IMR-90 (cell line): ENCODE measurements around the gene RNU6-9. TPM values are rescaled to one million over a fixed set of nuclear protein-coding genes. Genes with fewer than 3 reads are reported as not detected.

Experiments
- ATAC-seq: fragments of 200-7000 bp; cut with Tn5 transposase; 2 replicates; pipeline ENCODE4 v1.9.1; 2020; ENCODE audit warnings: low read depth, mild to moderate bottlenecking, moderate library complexity
- BruUV-seq: library from RNA; stranded (reverse); fragments of 400-500 nt; replicated peaks from 2 replicates; lab custom pipeline; 2021; lab: Mats Ljungman, UMichigan
- CTCF ChIA-PET: fragments of 300-600 bp; formaldehyde crosslinking; extraction: SDS; loops from one replicate; lab custom pipeline; 2021; ENCODE audit warnings: antibody characterized with exemption; lab: Yijun Ruan, JAX
- POLR2A ChIA-PET: fragments of 300-600 bp; sonication (Branson Sonifier 250); formaldehyde crosslinking; loops from one replicate; lab custom pipeline; 2022; ENCODE audit warnings: antibody characterized with exemption; ENCODE audit not compliant: unreplicated experiment; lab: Charles Lee
- DNase-seq: peaks from one replicate; pipeline ENCODE4 v3.0.0; 2013
- H2AFZ ChIP-seq: replicated peaks from 2 replicates; pipeline ENCODE3; 2013; ENCODE audit warnings: low read length, mild to moderate bottlenecking; ENCODE audit not compliant: poor library complexity
- H2AK5ac ChIP-seq: 2 replicates; pipeline ENCODE4 v1.6.1; 2013; ENCODE audit warnings: low read depth, low read length, inconsistent platforms
- H2AK9ac ChIP-seq: replicated peaks from 2 replicates; pipeline ENCODE3; 2013; ENCODE audit warnings: mild to moderate bottlenecking, low read depth, low read length, moderate library complexity; ENCODE audit not compliant: poor library complexity
- H2BK120ac ChIP-seq: 2 replicates; pipeline ENCODE4 v1.6.1; 2013; ENCODE audit warnings: low read depth, low read length, inconsistent platforms
- H2BK15ac ChIP-seq: 3 replicates; pipeline ENCODE4 v1.6.1; 2013; ENCODE audit warnings: low read depth, low read length, inconsistent platforms
- H2BK20ac ChIP-seq: 2 replicates; pipeline ENCODE4 v1.6.1; 2013; ENCODE audit warnings: low read depth, mild to moderate bottlenecking, inconsistent platforms, low read length, moderate library complexity
- H2BK5ac ChIP-seq: 2 replicates; pipeline ENCODE4 v1.6.1; 2013; ENCODE audit warnings: mild to moderate bottlenecking, low read depth, low read length, inconsistent platforms; ENCODE audit not compliant: poor library complexity, severe bottlenecking
- H3K14ac ChIP-seq: replicated peaks from 2 replicates; pipeline ENCODE4 v1.6.1; 2013; ENCODE audit warnings: low read depth, low read length, inconsistent platforms
- H3K18ac ChIP-seq: 2 replicates; pipeline ENCODE4 v1.6.1; 2013; ENCODE audit warnings: low read depth, low read length, control low read depth
- H3K23ac ChIP-seq: 2 replicates; pipeline ENCODE4 v1.6.1; 2013; ENCODE audit warnings: low read depth, low read length, inconsistent platforms
- H3K27ac ChIP-seq: 2 replicates; pipeline ENCODE4 v1.5.1; 2013; ENCODE audit warnings: mild to moderate bottlenecking, control low read depth, low read length; ENCODE audit not compliant: insufficient read depth
- H3K27me3 ChIP-seq: 2 replicates; pipeline ENCODE4 v1.6.1; 2013; ENCODE audit warnings: low read length; ENCODE audit not compliant: control insufficient read depth, insufficient read depth
- H3K36me3 ChIP-seq: 2 replicates; pipeline ENCODE4 v1.6.1; 2013; ENCODE audit warnings: low read length, mixed read lengths; ENCODE audit not compliant: control insufficient read depth, insufficient read depth
- H3K4ac ChIP-seq: 2 replicates; pipeline ENCODE4 v1.6.1; 2013; ENCODE audit warnings: low read depth, low read length, inconsistent platforms
- H3K4me1 ChIP-seq: 2 replicates; pipeline ENCODE4 v1.6.1; 2013; ENCODE audit warnings: low read length, mixed read lengths; ENCODE audit not compliant: control insufficient read depth, insufficient read depth
- H3K4me2 ChIP-seq: 2 replicates; pipeline ENCODE4 v1.6.1; 2013; ENCODE audit warnings: low read depth, mild to moderate bottlenecking, control low read depth, low read length, moderate library complexity
- H3K4me3 ChIP-seq: 2 replicates; pipeline ENCODE4 v1.5.1; 2013; ENCODE audit warnings: low read depth, mild to moderate bottlenecking, control low read depth, low read length, moderate library complexity; ENCODE audit not compliant: insufficient read depth
- H3K56ac ChIP-seq: 2 replicates; pipeline ENCODE4 v1.6.1; 2013; ENCODE audit warnings: low read length, inconsistent platforms; ENCODE audit not compliant: insufficient read depth; ENCODE audit errors: extremely low read depth
- H3K79me1 ChIP-seq, 2 experiments: 2 replicates each; pipeline ENCODE4 v1.6.1; 2013; ENCODE audit warnings: low read length in 2 of 2, inconsistent platforms in 1 of 2, low read depth in 1 of 2
- H3K9ac ChIP-seq: 2 replicates; pipeline ENCODE4 v1.6.1; 2013; ENCODE audit warnings: low read depth, low read length, control low read depth
- H3K9me1 ChIP-seq: 2 replicates; pipeline ENCODE4 v1.6.1; 2013; ENCODE audit warnings: low read length, inconsistent platforms; ENCODE audit not compliant: insufficient read depth
- H3K9me3 ChIP-seq: 2 replicates; pipeline ENCODE4 v1.6.1; 2013; ENCODE audit warnings: low read length; ENCODE audit not compliant: control insufficient read depth, insufficient read depth
- H4K20me1 ChIP-seq: 2 replicates; pipeline ENCODE4 v1.6.1; 2013; ENCODE audit warnings: low read length, inconsistent platforms; ENCODE audit not compliant: insufficient read depth
- H4K5ac ChIP-seq: 2 replicates; pipeline ENCODE4 v1.6.1; 2013; ENCODE audit warnings: mild to moderate bottlenecking, low read depth, low read length, control low read depth
- H4K8ac ChIP-seq, 2 experiments: 2 replicates each; pipeline ENCODE4 v1.6.1; 2013; ENCODE audit warnings: low read depth in 2 of 2, low read length in 2 of 2, control low read depth in 1 of 2, inconsistent platforms in 1 of 2
- H4K91ac ChIP-seq: 2 replicates; pipeline ENCODE4 v1.6.1; 2013; ENCODE audit warnings: low read depth, low read length, inconsistent platforms; ENCODE audit not compliant: insufficient read depth
- BHLHE40 ChIP-seq: fragments of 150-350 bp; IDR thresholded peaks from 2 replicates; pipeline ENCODE4 v1.6.1; 2016; ENCODE audit warnings: mild to moderate bottlenecking, low read depth, low read length
- CTCF ChIP-seq: conservative IDR thresholded peaks from 2 replicates; pipeline ENCODE4 v1.5.1; 2012; ENCODE audit warnings: mild to moderate bottlenecking, low read depth, low read length, improper control_type of control experiment
- FOS ChIP-seq: fragments of 150-350 bp; IDR thresholded peaks from 2 replicates; pipeline ENCODE4 v1.6.1; 2016; ENCODE audit warnings: low read depth, low read length
- RAD21 ChIP-seq: IDR thresholded peaks from 2 replicates; pipeline ENCODE4 v1.6.1; 2012; ENCODE audit warnings: low read length, improper control_type of control experiment
- SMC3 ChIP-seq: fragments of 150-350 bp; IDR thresholded peaks from 2 replicates; pipeline ENCODE4 v1.6.1; 2016; ENCODE audit warnings: low read depth, mild to moderate bottlenecking, antibody characterized with exemption, low read length, moderate library complexity
- WGBS, 2 experiments: methylation state at CpG; one replicate each; pipeline versions ENCODE4 v1.1.5 to v1.1.7; 2013; ENCODE audit warnings: missing lambda C conversion rate in 2 of 2; ENCODE audit not compliant: insufficient read length in 1 of 2; ENCODE audit errors: extremely low coverage in 2 of 2; 5-methylcytosine and 5-hydroxymethylcytosine counted together
- dilution Hi-C: fragments of 300-500 bp; cut with HindIII; formaldehyde crosslinking; loops from one replicate; pipeline ENCODE4 v1.14.3; 2018; ENCODE audit warnings: low sequenced_read_pairs; ENCODE audit not compliant: unreplicated experiment
- in situ Hi-C: fragments of 300-500 bp; cut with MboI; formaldehyde crosslinking; loops from 3 replicates; pipeline ENCODE4 v1.14.3; 2019; ENCODE audit warnings: low sequenced_read_pairs, inconsistent platforms, mixed read lengths
- intact Hi-C: fragments of 100-400 bp; cut with micrococcal nuclease; formaldehyde crosslinking; loops from 2 replicates; pipeline ENCODE4 v1.10.0; 2022
- polyA plus RNA-seq, 3 experiments: library from polyadenylated mRNA; depleted of rRNA; stranded (reverse); fragments of >200 nt; gene quantifications; 2 replicates each; pipeline ENCODE4 v1.2.3, GENCODE V29; 2012; ENCODE audit warnings: low replicate concordance in 1 of 3
- total RNA-seq: library from RNA; depleted of rRNA; stranded (reverse); fragments of >200 nt; gene quantifications from 2 replicates; pipeline ENCODE4 v1.2.3, GENCODE V29; 2012

The RNU6-9 gene
- total and polyA plus RNA-seq, 2 of the 4 experiments (the other 2 are of a cell fraction), result not detected

GRCh38 chr19:917323-918151 lies 24.3 kb downstream of the RNU6-9 start, which contains the start of gene KISS1R:
KISS1R (plus strand) TSS chr19:917333; CDS start chr19:917503, 170 bp downstream.
- no peak within 1 kb of the TSS for H4K8ac ChIP-seq
- in situ Hi-C loops (no loop called here), intact Hi-C loops (no loop called here), dilution Hi-C loops (no loop called here)
- H3K9ac ChIP-seq, result no peak within 1 kb of the TSS
- ChIA-PET POLR2A (no interaction called here), CTCF (no interaction called here)
- no TSS peak for BruUV-seq
- no peaks in the 10 kb centered on the region for H3K9me3 ChIP-seq
- no peak within 1 kb of the TSS for H3K4ac ChIP-seq
- no peaks in the 10 kb centered on the region for H4K20me1 ChIP-seq
- H3K4me1 ChIP-seq, result peaks cover 8% of the 10 kb centered on the region
- ATAC-seq (no peak), DNase-seq (peak; percentile 34)
- H4K91ac ChIP-seq, result no peak within 1 kb of the TSS
- peak within 1 kb of the TSS; percentile 79 for H2AFZ ChIP-seq
- 1% methylated on average over 30 of the region's 87 CpGs; no CpG with 5 or more reads in 1 of the 2 experiments for WGBS, 2 experiments
- no peak within 1 kb of the TSS for H4K5ac ChIP-seq
- no peaks in the 10 kb centered on the region for H3K36me3 ChIP-seq
- H2BK15ac ChIP-seq, result no peak within 1 kb of the TSS
- H2BK20ac ChIP-seq, result no peak within 1 kb of the TSS
- H3K23ac ChIP-seq, result no peak within 1 kb of the TSS
- H2AK5ac ChIP-seq, result no peak within 1 kb of the TSS
- H3K27ac ChIP-seq, result no peak within 1 kb of the TSS
- H3K18ac ChIP-seq, result no peak within 1 kb of the TSS
- peak within 1 kb of the TSS; percentile 69 for H3K4me2 ChIP-seq
- peaks cover 38% of the 10 kb centered on the region for H3K27me3 ChIP-seq
- TF ChIP-seq FOS, result no peak
- peak; percentile 63 for TF ChIP-seq BHLHE40
- peak; percentile 49 for TF ChIP-seq CTCF
- TF ChIP-seq SMC3, result peak; percentile 37
- peak; percentile 49 for TF ChIP-seq RAD21
- peak within 1 kb of the TSS; percentile 4 for H3K4me3 ChIP-seq
- no peak within 1 kb of the TSS for H2BK120ac ChIP-seq
- H3K56ac ChIP-seq, result no peak within 1 kb of the TSS
- H2AK9ac ChIP-seq, result peak within 1 kb of the TSS; percentile 37
- H2BK5ac ChIP-seq, result no peak within 1 kb of the TSS
- no peak within 1 kb of the TSS for H3K14ac ChIP-seq
- H3K9me1 ChIP-seq, result no peaks in the 10 kb centered on the region
- H3K79me1 ChIP-seq, result peaks cover 0 to 7% of the 10 kb centered on the region in 2 experiments; a peak in 1 of 4 replicates
